Testis (tissue), 2 donors: ENCODE results near the gene SLC7A5.
"Not testable (repeated sequence)": the region's sequence is repeated elsewhere in the genome, so short reads cannot be mapped to it uniquely, and the experiment has no call there.

Experiments
- POLR2A ChIP-seq: fragments of 450-650 bp; IDR thresholded peaks from one replicate; pipeline ENCODE4 v1.6.1; 2017; ENCODE audit warnings: antibody characterized with exemption, mild to moderate bottlenecking, moderate library complexity
- TF ChIP-seq, protein P1 (sequence below), 3 experiments: fragments of 450-650 bp in 2 of 3; fragments of 200-600 bp in 1 of 3; sonication (generic) in 1 of 3; IDR thresholded peaks; one replicate each; pipeline ENCODE4 v1.5.1; 2016 to 2019; ENCODE audit warnings: antibody characterized with exemption in 3 of 3, mild to moderate bottlenecking in 2 of 3, moderate library complexity in 1 of 3

DNA sequence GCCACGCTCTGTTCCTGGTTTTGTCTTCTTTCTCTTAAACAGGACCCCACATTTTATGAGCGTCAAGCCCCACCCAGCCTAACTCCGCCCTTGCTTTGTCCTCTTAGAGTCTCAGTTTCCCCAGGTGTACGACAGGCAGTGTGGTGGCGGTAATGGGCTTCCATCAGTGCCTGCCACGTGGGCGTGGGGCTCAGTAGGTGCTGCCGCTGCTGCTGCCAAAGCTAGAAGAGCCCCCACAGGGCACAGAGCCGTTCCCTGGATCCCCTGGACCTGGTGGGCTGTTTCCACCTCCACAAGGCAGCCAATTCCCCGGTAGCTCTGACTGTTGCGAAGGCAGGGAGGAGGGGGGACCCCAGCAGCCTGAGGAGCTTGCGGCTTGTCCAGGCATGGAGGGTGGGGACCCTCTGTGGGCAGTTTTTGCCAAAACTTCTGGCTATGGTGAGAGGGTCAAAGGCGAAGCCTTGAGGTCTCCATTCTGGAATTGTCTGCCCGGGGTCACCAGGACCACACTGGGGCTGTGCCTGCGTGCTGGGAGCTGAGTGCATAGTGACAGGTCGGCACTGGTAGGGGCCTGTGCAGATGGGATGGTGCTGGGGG, 27.7 kb upstream of the SLC7A5 start:
- TF ChIP-seq POLR2A: not testable (repeated sequence)
- TF ChIP-seq, protein P1, sequence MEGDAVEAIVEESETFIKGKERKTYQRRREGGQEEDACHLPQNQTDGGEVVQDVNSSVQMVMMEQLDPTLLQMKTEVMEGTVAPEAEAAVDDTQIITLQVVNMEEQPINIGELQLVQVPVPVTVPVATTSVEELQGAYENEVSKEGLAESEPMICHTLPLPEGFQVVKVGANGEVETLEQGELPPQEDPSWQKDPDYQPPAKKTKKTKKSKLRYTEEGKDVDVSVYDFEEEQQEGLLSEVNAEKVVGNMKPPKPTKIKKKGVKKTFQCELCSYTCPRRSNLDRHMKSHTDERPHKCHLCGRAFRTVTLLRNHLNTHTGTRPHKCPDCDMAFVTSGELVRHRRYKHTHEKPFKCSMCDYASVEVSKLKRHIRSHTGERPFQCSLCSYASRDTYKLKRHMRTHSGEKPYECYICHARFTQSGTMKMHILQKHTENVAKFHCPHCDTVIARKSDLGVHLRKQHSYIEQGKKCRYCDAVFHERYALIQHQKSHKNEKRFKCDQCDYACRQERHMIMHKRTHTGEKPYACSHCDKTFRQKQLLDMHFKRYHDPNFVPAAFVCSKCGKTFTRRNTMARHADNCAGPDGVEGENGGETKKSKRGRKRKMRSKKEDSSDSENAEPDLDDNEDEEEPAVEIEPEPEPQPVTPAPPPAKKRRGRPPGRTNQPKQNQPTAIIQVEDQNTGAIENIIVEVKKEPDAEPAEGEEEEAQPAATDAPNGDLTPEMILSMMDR (IDR thresholded peaks at IDR 0.05): not testable (repeated sequence)
